ENCODE measurements around the gene CASTOR1.
A peak's percentile ranks its signal among the peaks of the same experiment; 100 is the strongest.

CASTOR1 gene

GRCh38 chr22:30284172-30284571 lies 5.1 kb downstream of the CASTOR1 start:
- DNase-seq, result no peak

DNA sequence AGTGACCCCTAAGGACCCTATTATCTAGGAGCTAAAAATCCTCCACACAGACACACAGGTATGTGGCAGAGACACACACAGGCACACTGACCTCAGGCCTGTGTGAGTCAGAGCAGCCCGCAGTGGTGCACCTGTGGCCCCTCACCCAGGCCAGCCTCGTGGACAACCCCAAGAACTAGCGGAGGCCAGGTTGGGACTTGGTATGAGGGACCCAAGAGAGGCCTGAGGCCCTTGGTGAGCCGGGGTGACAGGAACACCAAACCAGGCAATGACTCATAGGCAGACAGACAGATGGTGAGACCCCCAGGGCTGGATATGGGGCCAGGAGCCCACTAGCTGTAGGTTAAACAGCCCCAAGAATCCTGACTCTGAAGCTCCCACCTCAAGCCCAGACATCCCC lies 6.0 kb downstream of the CASTOR1 start:
- DNase-seq, result no peak

GRCh38 chr22:30282616-30283046 lies 6.7 kb downstream of the CASTOR1 start:
- DNase-seq, result no peak

- DNase-seq, result no peak
Measured at GRCh38 chr22:30280505-30280904, 8.8 kb downstream of the CASTOR1 start.

- no peak for DNase-seq
Measured at GRCh38 chr22:30279932-30280331, 9.4 kb downstream of the CASTOR1 start.

DNA sequence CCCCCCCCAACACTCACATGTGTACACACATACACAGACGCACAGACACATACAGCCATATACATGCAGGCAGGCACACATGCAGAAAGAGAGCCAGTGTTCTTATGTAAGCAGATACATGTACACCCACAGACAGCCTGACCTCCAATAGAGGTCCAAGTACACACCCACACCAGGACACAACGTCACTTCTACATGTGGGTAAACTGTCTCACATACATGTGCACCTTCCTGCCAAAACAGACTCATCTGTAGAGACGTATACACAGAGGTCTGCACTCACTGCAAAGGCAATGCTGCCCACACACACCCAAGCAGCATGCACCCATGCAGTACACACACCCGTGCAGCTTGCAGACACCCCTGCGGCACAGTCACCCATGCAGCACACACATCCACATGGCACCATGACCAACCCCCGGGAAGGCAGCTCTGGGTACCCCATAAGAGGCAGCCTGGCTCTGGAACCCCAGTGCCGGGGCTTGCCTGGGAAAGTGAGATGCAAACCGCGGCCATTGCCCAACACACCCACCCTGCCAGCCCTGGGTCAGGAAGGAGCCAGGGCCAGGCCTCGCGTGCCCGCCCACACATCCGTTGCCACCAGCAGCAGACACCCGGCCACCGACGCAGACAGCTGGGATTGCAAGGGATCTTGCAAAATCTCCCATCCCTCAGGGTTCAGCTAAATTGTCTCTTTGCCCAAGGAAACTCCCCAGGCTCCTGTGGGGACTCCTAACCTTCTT lies 10.1 kb downstream of the CASTOR1 start:
- no peak for DNase-seq

DNA sequence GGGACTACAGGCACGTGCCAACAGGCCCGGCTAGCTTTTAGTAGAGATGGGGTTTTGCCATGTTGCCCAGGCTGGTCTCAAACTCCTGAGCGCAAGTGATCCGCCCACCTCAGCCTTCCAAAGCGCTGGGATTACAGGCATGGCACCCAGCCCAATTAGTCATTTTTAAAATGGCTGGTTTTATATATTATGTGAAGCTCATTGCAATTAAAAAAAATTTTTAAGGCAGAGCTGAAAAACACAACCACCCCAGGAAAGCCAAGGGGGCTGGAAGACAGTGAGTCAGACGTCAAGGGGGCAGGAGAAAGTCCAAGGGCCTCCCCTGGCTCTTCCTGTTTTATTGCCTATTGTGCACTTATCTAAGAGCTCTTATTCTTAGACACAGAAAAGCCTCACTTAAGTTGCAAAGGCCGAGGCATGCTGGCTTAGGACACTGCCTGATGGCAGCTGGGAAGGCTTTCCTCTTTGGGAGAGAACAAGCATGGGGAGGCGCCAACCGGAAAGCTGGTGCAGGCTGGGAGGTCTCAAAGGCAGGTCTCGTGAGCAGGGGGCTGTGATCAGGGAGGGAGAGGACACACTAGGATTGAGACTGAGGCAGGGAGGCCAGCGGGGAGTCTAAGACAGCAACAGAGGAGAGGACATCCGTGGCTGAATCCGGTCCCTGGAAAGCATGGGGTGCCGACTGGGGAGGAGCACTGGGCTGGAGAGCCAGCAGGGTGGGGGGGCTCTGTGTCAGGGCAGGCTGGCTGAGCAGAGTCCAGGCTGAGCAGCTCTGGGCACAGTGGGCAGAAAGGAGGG lies 11.6 kb downstream of the CASTOR1 start:
- DNase-seq, result no peak

- no peak for DNase-seq
Measured at GRCh38 chr22:30276039-30276438, 13.3 kb downstream of the CASTOR1 start.

DNA sequence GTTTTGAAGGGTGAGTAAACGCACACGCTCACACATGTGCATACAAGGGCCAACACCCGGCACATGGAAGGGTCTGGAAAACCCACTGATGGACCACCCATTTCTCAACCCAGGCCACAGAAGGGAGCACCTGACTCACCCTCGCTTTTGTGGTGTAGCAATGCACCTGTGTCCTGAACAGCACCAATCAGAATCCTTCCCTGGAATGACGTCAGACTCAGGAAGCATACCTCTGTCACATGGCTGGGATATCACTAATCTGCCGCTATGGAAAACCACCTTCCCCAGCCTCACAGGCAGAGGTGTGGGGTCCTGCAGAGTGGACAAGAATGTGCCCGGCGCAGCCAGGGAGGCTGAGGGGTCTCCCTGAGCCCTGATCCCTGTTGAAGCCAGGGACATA lies 13.7 kb downstream of the CASTOR1 start:
- DNase-seq, result no peak

- no peak for DNase-seq
Measured at GRCh38 chr22:30274437-30274812, 14.9 kb downstream of the CASTOR1 start.

DNA sequence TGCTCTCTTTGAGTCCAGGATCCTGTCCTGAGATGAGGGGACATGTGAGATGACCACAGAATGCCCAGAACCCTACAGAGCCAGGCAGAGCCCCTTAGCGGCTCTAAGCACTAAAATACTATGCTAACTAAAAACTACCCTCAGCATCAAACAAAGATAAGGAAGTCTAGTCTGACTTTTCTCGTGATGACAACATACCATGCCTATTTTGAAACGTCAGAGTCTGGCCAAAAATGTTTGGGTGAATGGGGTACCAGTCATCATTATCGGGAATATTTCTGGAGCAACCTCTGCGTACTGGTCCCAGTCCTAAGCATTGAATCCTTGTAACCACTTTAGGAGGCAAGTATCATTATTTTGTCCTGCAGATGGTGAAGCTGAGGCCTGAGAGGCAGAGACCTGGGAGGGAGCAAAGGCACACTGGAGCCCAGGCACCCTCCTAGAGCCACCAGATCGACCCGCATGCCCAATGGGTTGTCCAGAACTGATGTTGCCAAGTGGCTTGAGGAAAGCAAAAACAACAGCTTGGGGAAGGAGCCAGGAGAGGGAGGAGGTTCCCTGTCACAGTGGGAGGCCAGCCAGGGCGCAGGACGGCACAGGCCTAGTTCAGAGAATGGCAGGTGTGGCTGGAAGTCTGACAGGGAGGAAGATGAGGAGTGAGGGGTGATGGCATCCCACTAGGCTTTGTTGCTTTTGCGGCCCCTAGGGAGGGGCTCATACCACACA lies 15.4 kb downstream of the CASTOR1 start:
- no peak for DNase-seq

DNA sequence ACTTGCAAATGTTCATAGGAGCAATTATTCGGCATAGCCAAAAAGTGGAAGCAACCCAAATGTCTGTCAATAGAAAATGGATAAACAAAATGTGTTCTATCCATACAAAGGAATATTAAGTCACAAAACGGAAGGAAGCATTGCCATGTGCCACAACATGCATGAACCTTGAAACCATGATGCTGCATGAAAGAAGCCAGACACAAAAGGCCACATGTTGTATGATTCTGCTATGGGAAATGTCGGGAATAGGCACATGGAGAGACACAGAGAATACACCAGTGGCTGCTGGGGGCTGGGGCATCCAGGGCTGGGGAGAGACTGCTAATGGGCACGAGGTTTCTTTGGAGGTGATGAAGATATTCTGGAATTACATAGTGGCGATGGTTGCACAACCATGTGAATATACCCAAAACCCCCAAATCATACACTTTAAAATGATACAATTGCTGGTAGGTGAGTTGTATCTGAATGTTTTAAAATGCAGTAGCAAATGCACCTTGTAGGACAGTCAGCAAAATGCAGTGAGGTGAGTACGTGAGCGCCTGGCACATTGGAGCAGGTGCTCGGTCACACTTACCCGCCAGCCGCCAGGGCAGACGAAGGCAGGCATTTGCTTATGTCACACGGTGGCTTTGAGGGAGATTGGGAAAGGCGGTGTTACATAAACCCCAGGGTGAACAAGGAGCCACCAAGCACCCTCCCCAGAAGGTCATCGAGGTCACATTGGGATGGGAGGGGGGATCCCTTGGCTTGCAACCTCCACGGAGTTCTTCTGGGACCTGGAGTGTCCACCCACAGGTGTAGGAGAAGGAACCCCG lies 16.3 kb downstream of the CASTOR1 start:
- no peak for DNase-seq

- no peak for DNase-seq
Measured at GRCh38 chr22:30270832-30271231, 18.5 kb downstream of the CASTOR1 start.

DNA sequence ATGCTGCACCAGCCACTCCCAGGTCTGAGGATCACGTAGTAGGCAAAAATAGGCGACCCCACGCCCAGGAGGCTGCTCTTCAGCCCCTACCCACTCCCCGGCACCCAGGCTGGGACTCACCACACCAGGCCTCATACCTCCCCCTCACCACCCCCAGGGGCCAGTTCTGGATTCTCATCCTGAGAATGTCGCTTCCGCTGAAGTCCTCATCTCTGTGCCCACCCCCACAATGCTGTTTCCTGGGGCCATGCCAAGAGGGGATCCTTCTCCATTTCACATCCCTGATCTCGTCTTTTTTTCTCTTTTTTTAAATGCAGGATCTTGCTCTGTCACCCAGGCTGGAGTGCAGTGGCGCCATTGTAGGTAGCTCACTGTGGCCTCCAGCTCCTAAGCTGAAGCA lies 21.0 kb downstream of the CASTOR1 start:
- no peak for DNase-seq

GRCh38 chr22:30267382-30268302 lies 21.7 kb downstream of the CASTOR1 start:
- peak; percentile 49 for DNase-seq

DNA sequence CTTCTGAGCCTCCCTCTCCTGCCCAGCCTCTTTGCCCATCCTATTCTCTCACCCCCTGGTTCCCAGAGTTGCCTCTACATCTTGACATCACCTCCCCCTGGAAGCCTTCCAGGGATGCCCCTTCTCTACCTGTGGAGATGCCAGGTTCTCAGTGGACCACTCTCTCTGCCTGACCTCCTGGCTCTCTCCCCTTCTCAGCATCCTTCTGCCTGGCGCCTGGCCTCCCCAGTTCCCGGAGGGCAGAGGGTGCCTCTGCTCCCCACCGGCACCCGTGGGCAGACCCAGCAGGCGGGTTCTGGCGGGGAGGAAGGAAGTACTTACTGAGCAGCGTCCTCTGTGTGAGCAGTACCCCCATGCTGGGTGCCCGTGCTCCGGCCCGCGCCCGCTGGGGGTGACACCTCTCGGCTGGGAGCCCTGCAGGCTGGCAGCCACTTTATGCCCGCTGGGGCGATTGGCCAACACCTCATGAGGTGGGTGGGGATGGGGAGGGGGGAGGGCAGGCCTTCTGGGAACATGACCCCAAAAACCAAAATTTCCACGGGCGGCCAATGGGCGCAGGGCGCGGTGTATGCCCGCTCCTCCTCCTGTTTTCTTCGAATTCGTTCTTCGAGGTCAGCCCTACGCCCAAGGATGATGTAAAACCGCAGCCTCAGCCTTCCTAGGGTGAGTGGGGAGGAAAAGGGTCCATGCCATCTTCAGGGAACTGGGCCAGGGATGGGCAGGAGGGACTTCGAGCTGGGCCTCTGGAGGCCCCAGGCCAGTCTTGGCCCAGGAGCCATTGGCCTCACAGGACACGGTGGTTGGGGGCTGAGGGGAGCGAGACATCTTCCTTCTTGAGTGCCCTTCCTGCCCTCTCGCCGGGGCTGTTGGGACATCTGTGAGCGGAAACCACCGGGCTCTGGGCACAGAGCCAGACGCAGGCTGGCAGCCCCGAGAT lies 22.6 kb downstream of the CASTOR1 start, which contains the start of gene OSM:
OSM (minus strand) TSS at position 407 of the 937 bp plus-strand sequence; CDS start at position 355, 52 bp downstream.
- DNase-seq, result peak; percentile 55

DNA sequence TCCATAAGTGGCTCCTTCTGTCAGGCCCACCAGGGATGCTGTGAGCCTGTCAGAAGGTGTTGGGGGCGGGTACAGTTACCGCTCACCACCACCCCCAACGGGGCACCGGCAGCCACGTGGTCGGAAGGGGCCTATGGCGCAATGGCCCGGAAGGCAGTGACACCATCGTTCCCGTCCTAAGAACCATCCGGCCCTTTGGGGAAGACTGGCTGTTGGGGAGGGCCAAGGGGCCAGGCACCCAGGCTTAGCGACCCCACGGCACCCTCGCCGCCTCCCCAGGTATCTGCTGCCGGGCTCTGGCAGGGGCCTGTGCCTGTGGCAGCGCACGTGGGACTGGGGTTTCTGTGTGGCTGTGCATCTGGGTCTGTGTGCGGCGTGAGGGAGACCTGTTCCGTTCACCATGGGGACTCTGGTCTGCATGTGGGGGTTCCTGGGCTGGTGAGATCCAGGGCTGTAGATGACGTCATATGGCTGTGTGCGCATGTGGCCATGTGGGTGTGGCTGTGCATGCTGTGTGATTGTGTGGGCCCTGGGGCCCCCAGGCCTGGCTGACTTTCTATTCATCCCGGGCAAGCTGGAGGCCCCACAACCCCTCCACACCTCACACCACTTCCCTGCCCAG lies 23.4 kb downstream of the CASTOR1 start:
- DNase-seq, result peak; percentile 71

DNA sequence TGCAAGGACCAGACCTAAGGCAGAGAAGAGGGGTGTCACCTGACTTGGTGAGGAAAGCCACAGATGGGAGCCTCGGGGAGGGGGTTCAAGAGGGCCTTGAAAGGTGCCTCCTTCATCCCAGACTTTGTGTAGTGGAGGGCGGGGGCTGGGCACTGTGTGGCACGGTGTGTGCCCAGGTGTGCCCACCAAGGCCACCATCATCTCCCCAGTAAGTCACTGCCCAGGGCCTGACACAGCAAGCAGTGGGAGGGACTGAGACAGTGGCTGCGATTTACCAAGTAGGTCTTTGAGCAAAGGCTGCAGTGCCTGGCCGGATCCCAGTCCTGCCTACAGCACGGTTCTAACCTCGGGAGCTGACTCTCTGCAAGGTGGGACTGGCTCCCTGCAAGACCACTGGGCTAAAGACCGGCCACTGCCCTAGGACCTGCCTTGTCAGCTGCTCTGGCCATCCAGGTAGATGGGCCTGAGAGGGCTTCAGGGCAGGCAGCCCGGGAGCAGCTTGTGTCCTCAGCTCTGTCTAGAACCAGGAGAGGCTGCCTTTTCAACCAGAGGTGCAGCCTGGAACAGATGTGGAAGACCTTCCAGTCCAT lies 24.1 kb downstream of the CASTOR1 start:
- no peak for DNase-seq

DNA sequence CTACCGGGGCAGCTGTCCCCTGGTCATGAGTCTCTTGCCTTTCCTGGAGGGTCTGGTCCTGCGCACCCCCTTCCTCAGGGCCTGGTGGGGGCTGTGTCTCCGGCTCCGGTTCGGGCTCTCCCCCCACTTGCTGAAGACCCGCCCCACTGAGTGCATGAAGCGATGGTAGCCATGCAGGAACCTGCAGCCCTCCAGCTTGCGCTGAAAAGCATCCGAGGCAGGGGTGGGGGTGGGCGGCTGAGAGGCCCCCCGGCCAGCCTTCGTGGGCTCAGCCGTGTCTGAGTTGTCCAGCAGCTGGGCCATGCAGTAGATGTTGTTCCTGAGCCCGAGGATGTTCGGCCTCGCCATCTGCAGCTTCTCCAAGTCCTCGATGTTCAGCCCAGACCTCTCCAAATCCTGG lies 25.4 kb downstream of the CASTOR1 start:
- DNase-seq, result no peak
